Ishikawa (cell line): ENCODE measurements around the gene NAV3.

Source experiments
- EP300 ChIP-seq: IDR thresholded peaks from 2 replicates; pipeline ENCODE4 v1.6.1; 2012; ENCODE audit warnings: borderline replicate concordance
- MAX ChIP-seq: IDR thresholded peaks from 2 replicates; pipeline ENCODE4 v1.6.1; 2012
- REST ChIP-seq: IDR thresholded peaks from 2 replicates; pipeline ENCODE4 v1.6.1; 2012; ENCODE audit warnings: low read depth, mild to moderate bottlenecking
- TAF1 ChIP-seq: IDR thresholded peaks from 2 replicates; pipeline ENCODE4 v1.6.1; 2012; ENCODE audit warnings: low read depth, mild to moderate bottlenecking

- TF ChIP-seq EP300 = no peak
- no peak for TF ChIP-seq REST
- no peak for TF ChIP-seq MAX
- TF ChIP-seq TAF1 = no peak
Measured at GRCh38 chr12:78244916-78245507, 414.3 kb downstream of the NAV3 start.
